Kidney glomerular epithelial cell (primary cell): ENCODE data around the gene ZRANB3.
A peak's percentile ranks its signal among the peaks of the same experiment; 100 is the strongest.
"Not testable (repeated sequence)": the region's sequence is repeated elsewhere in the genome, so short reads cannot be mapped to it uniquely, and the experiment has no call there.

ENCODE experiments used
- DNase-seq: peaks from one replicate; lab custom pipeline; 2025; lab: John Stamatoyannopoulos, UW

ZRANB3 gene

GRCh38 chr2:135124924-135125886, 405.8 kb downstream of the ZRANB3 start:
- DNase-seq, result peak; percentile 30

GRCh38 chr2:135121658-135122039, 409.4 kb downstream of the ZRANB3 start:
- not testable (repeated sequence) for DNase-seq

- peak; percentile 19 for DNase-seq
These were observed 409.9 kb downstream of the ZRANB3 start for GRCh38 chr2:135121016-135121657.

- DNase-seq, result no peak
These were observed 411.4 kb downstream of the ZRANB3 start for GRCh38 chr2:135119582-135119981.

GRCh38 chr2:135113322-135113721, 417.7 kb downstream of the ZRANB3 start:
- no peak for DNase-seq

- DNase-seq, result not testable (repeated sequence)
These were observed 425.3 kb downstream of the ZRANB3 start for GRCh38 chr2:135105513-135106316.

GRCh38 chr2:135103843-135104242, 427.2 kb downstream of the ZRANB3 start:
- no peak for DNase-seq

- DNase-seq, result no peak
These were observed 431.1 kb downstream of the ZRANB3 start for GRCh38 chr2:135099802-135100483.

GRCh38 chr2:135097532-135098231, 433.3 kb downstream of the ZRANB3 start:
- no peak for DNase-seq

GRCh38 chr2:135096665-135097446, 434.2 kb downstream of the ZRANB3 start:
- DNase-seq, result no peak

- DNase-seq, result no peak
These were observed 435.4 kb downstream of the ZRANB3 start for GRCh38 chr2:135095591-135095990.

GRCh38 chr2:135094508-135094907, 436.5 kb downstream of the ZRANB3 start:
- no peak for DNase-seq

- DNase-seq, result no peak
These were observed 437.2 kb downstream of the ZRANB3 start for GRCh38 chr2:135093670-135094330.

- DNase-seq, result no peak
These were observed 437.8 kb downstream of the ZRANB3 start for GRCh38 chr2:135093193-135093592.

- DNase-seq, result no peak
These were observed 439.3 kb downstream of the ZRANB3 start for GRCh38 chr2:135091681-135092080.

- not testable (repeated sequence) for DNase-seq
These were observed 441.4 kb downstream of the ZRANB3 start for GRCh38 chr2:135089597-135089996.
